K562 (cell line): Measurements from ENCODE around the gene FBRS. TPM values are rescaled to one million over a fixed set of nuclear protein-coding genes. Genes with fewer than 3 reads are reported as not detected.

Experiments
- CBX3 ChIP-seq, 2 experiments: IDR thresholded peaks; 1 replicate in 1 of 2; 2 replicates in 1 of 2; pipeline ENCODE4 v1.6.1; 2012; ENCODE audit warnings: inconsistent platforms in 2 of 2, low read length in 2 of 2, borderline replicate concordance in 1 of 2, control low read depth in 1 of 2
- CBX5 ChIP-seq: IDR thresholded peaks from 2 replicates; pipeline ENCODE4 v1.6.1; 2014; ENCODE audit warnings: low read depth, borderline replicate concordance
- GABPB2 ChIP-seq: fragments of 250-450 bp; sonication (Bioruptor Pico); conservative IDR thresholded peaks from 2 replicates; pipeline ENCODE4 v1.5.1; 2021; ENCODE audit warnings: mild to moderate bottlenecking
- GATAD2B ChIP-seq: fragments of 450-650 bp; IDR thresholded peaks from 2 replicates; pipeline ENCODE4 v1.6.1; 2017; ENCODE audit warnings: mild to moderate bottlenecking, borderline replicate concordance
- HEY1 ChIP-seq: fragments of 250-450 bp; sonication (Bioruptor Pico); IDR thresholded peaks from 2 replicates; pipeline ENCODE4 v1.5.0; 2020; ENCODE audit warnings: mild to moderate bottlenecking, moderate library complexity, borderline replicate concordance
- NRF1 ChIP-seq, 2 experiments: fragments of 450-650 bp; IDR thresholded peaks in 1 of 2; conservative IDR thresholded peaks in 1 of 2; 2 replicates each; pipeline ENCODE4 v1.6.1; 2014; ENCODE audit warnings: mild to moderate bottlenecking in 2 of 2
- POLR2AphosphoS2 ChIP-seq: IDR thresholded peaks from 2 replicates; pipeline ENCODE4 v1.6.1; 2012; ENCODE audit warnings: low read length, improper control_type of control experiment
- PREB ChIP-seq: sonication (generic); formaldehyde crosslinking; IDR thresholded peaks from 2 replicates; pipeline ENCODE4 v1.8.1; 2023; ENCODE audit warnings: mild to moderate bottlenecking, missing genetic modification reagents
- RFX5 ChIP-seq: IDR thresholded peaks from 2 replicates; pipeline ENCODE4 v1.6.1; 2011; ENCODE audit warnings: low read depth, mild to moderate bottlenecking, improper control_type of control experiment, low read length
- SIN3A ChIP-seq, 2 experiments: fragments of 150-350 bp in 1 of 2; IDR thresholded peaks; 2 replicates each; pipeline ENCODE4 v1.6.1; 2011 to 2016; ENCODE audit warnings: borderline replicate concordance in 2 of 2, low read depth in 2 of 2, low read length in 2 of 2, mild to moderate bottlenecking in 2 of 2, moderate library complexity in 2 of 2; ENCODE audit not compliant: control insufficient read depth in 1 of 2
- SRSF1 ChIP-seq: fragments of 200-400 bp; formaldehyde crosslinking; IDR thresholded peaks from 2 replicates; pipeline ENCODE4 v1.6.1; 2017; ENCODE audit warnings: mild to moderate bottlenecking, low read depth, low read length, moderate library complexity
- U2AF2 ChIP-seq: fragments of 200-400 bp; formaldehyde crosslinking; optimal IDR thresholded peaks from 2 replicates; pipeline ENCODE3; 2017; ENCODE audit warnings: low read depth, mild to moderate bottlenecking, low read length
- ZBTB43 ChIP-seq: sonication (generic); formaldehyde crosslinking; IDR thresholded peaks from 2 replicates; pipeline ENCODE4 v1.8.0; 2023; ENCODE audit warnings: mild to moderate bottlenecking, missing genetic modification reagents
- ZHX1 ChIP-seq: fragments of 150-350 bp; conservative IDR thresholded peaks from 2 replicates; pipeline ENCODE4 v1.6.1; 2014; ENCODE audit warnings: low read length
- ZKSCAN3 ChIP-seq: fragments of 250-450 bp; sonication (Bioruptor Pico); IDR thresholded peaks from 2 replicates; pipeline ENCODE4 v1.4.0; 2020
- ZNF311 ChIP-seq: fragments of 250-450 bp; sonication (Bioruptor Pico); IDR thresholded peaks from 2 replicates; pipeline ENCODE4 v1.4.0; 2020; ENCODE audit warnings: mild to moderate bottlenecking, moderate library complexity
- ZNF609 ChIP-seq: sonication (generic); formaldehyde crosslinking; IDR thresholded peaks from 2 replicates; pipeline ENCODE4 v1.8.1; 2023; ENCODE audit warnings: missing genetic modification reagents, mild to moderate bottlenecking, borderline replicate concordance
- polyA plus RNA-seq, 8 experiments: library from polyadenylated mRNA; depleted of rRNA in 4 of 8; stranded (reverse) in 5 of 8; unstranded in 3 of 8; fragments of >200 nt; fragmentation: Nextera tagmentation in 2 of 8; fragmentation: Illumina TruSeq in 1 of 8; extraction: Ambion mirVana in 2 of 8; extraction: Trizol in 1 of 8; gene quantifications; 2 replicates each; pipeline versions ENCODE4 v1.2.1 to v1.2.3, GENCODE V29; 2011 to 2014; ENCODE audit warnings: inconsistent platforms in 1 of 8, missing spikeins in 1 of 8
- total RNA-seq, 7 experiments: library from RNA; depleted of rRNA in 6 of 7; stranded (reverse); fragments of >200 nt in 6 of 7; fragmentation: Illumina TruSeq in 2 of 7; extraction: Trizol in 2 of 7; gene quantifications; 2 replicates each; pipeline versions ENCODE4 v1.2.1 to v1.2.3, GENCODE V29; 2011 to 2021; ENCODE audit warnings: low replicate concordance in 1 of 7

Gene FBRS
- total and polyA plus RNA-seq, 9 of the 15 experiments (the other 6 are each of a cell fraction or from before 2014, with no cell fraction given), result 0.32 to 59.5 (median 13.1) TPM

GRCh38 chr16:30615358-30616091, 42.7 kb upstream of the FBRS start (continued):
- no peak for TF ChIP-seq ZHX1
- no peak for TF ChIP-seq ZKSCAN3 (CRISPR knock-in tag)
- no peak for TF ChIP-seq HEY1 (CRISPR knock-in tag)
- TF ChIP-seq GATAD2B, result no peak
- TF ChIP-seq SIN3A (IDR thresholded peaks at IDR 0.05; ENCODE audit: borderline replicate concordance in 2 of 2, control insufficient read depth in 1 of 2, low read depth in 2 of 2, low read length in 2 of 2), result no peak
- TF ChIP-seq ZNF311 (CRISPR knock-in tag), result no peak
- TF ChIP-seq ZBTB43 (CRISPR knock-in tag), result no peak
- TF ChIP-seq POLR2AphosphoS2, result no peak
- no peak for TF ChIP-seq ZNF609 (CRISPR knock-in tag)
- TF ChIP-seq RFX5, result no peak
- no peak for TF ChIP-seq U2AF2
- TF ChIP-seq PREB (CRISPR knock-in tag), result no peak
- TF ChIP-seq NRF1 (conservative IDR thresholded peaks at IDR 0.05 in 1 of 2, IDR thresholded peaks at IDR 0.05 in 1 of 2), result no peak
- no peak; a peak in 1 of 3 replicates for TF ChIP-seq CBX3 (IDR thresholded peaks at IDR 0.05; ENCODE audit: borderline replicate concordance in 1 of 2, low read length in 2 of 2)
- no peak for TF ChIP-seq GABPB2 (CRISPR knock-in tag)
- no peak for TF ChIP-seq SRSF1
- 0 out of 2 replicates have a peak, but pooled peaks have one; percentile 20 for TF ChIP-seq CBX5
- TF ChIP-seq, all 486 proteins: peak for 17
